RWPE2 (cell line): ENCODE data around the gene LRP1B.

ENCODE experiments used
- ATAC-seq: fragments of 200-7000 bp; cut with Tn5 transposase; 3 replicates; pipeline ENCODE4 v1.9.1; 2021; ENCODE audit warnings: low read depth
- DNase-seq: peaks from one replicate; pipeline ENCODE4 v3.0.0-alpha.2; 2020; ENCODE audit warnings: low spot score
- H3K27ac ChIP-seq: fragments of 450-650 bp; 2 replicates; pipeline ENCODE4 v1.5.1; 2017; ENCODE audit warnings: mild to moderate bottlenecking; ENCODE audit not compliant: poor library complexity, severe bottlenecking
- H3K27me3 ChIP-seq: fragments of 250-450 bp; sonication (Bioruptor Pico); 2 replicates; pipeline ENCODE4 v1.5.1; 2021; ENCODE audit warnings: mild to moderate bottlenecking, moderate library complexity; ENCODE audit not compliant: insufficient read depth, poor library complexity, severe bottlenecking
- H3K36me3 ChIP-seq: fragments of 250-450 bp; sonication (Bioruptor Pico); 2 replicates; pipeline ENCODE4 v1.5.1; 2020; ENCODE audit warnings: low read depth, mild to moderate bottlenecking, moderate library complexity
- H3K4me1 ChIP-seq: fragments of 250-450 bp; sonication (Bioruptor Pico); 2 replicates; pipeline ENCODE4 v1.5.1; 2021; ENCODE audit warnings: mild to moderate bottlenecking, moderate library complexity; ENCODE audit not compliant: insufficient read depth, poor library complexity, severe bottlenecking
- H3K4me3 ChIP-seq: fragments of 250-450 bp; sonication (Bioruptor Pico); 2 replicates; pipeline ENCODE4 v1.5.1; 2021; ENCODE audit warnings: mild to moderate bottlenecking, moderate library complexity; ENCODE audit not compliant: severe bottlenecking
- H3K9me3 ChIP-seq: fragments of 250-450 bp; sonication (Bioruptor Pico); 2 replicates; pipeline ENCODE4 v1.5.1; 2021; ENCODE audit warnings: mild to moderate bottlenecking, moderate library complexity; ENCODE audit not compliant: severe bottlenecking
- CTCF ChIP-seq: fragments of 450-650 bp; IDR thresholded peaks from one replicate; pipeline ENCODE4 v1.5.1; 2017; ENCODE audit warnings: mild to moderate bottlenecking, moderate library complexity; ENCODE audit not compliant: poor library complexity, severe bottlenecking

LRP1B gene

GRCh38 chr2:140791802-140792201 is 1339.0 kb downstream of the LRP1B start:
- no peak for DNase-seq
- no peaks in the 10 kb centered on the region for H3K36me3 ChIP-seq
- no peaks in the 10 kb centered on the region for H3K27me3 ChIP-seq
- ATAC-seq, result peak; percentile 71
- no peak overlapping the region for H3K27ac ChIP-seq
- no peaks in the 10 kb centered on the region for H3K9me3 ChIP-seq
- H3K4me3 ChIP-seq, result no peak overlapping the region
- no peaks in the 10 kb centered on the region for H3K4me1 ChIP-seq
- TF ChIP-seq CTCF, result no peak

GRCh38 chr2:140786585-140786984 is 1344.2 kb downstream of the LRP1B start:
- Histone ChIP-seq H3K4me1 (no peaks in the 10 kb centered on the region), H3K4me3 (no peak overlapping the region), H3K9me3 (no peaks in the 10 kb centered on the region), H3K36me3 (no peaks in the 10 kb centered on the region), H3K27me3 (no peaks in the 10 kb centered on the region), H3K27ac (no peak overlapping the region)
- no peak for TF ChIP-seq CTCF
- ATAC-seq, result no peak
- DNase-seq, result no peak

GRCh38 chr2:140775411-140775810 is 1355.4 kb downstream of the LRP1B start:
- H3K4me3 ChIP-seq, result no peak overlapping the region
- H3K9me3 ChIP-seq, result no peaks in the 10 kb centered on the region
- no peaks in the 10 kb centered on the region for H3K36me3 ChIP-seq
- H3K27me3 ChIP-seq, result no peaks in the 10 kb centered on the region
- no peaks in the 10 kb centered on the region for H3K4me1 ChIP-seq
- no peak overlapping the region for H3K27ac ChIP-seq
- DNase-seq, result no peak
- ATAC-seq, result no peak
- TF ChIP-seq CTCF, result no peak

GRCh38 chr2:140770645-140771044 is 1360.2 kb downstream of the LRP1B start:
- H3K4me1 ChIP-seq, result no peaks in the 10 kb centered on the region

GRCh38 chr2:140761807-140762206 is 1369.0 kb downstream of the LRP1B start:
- ATAC-seq (no peak), DNase-seq (no peak)
- TF ChIP-seq CTCF, result no peak
- no peak overlapping the region for H3K27ac ChIP-seq
- no peaks in the 10 kb centered on the region for H3K9me3 ChIP-seq
- no peaks in the 10 kb centered on the region for H3K4me1 ChIP-seq
- H3K36me3 ChIP-seq, result no peaks in the 10 kb centered on the region
- no peak overlapping the region for H3K4me3 ChIP-seq
- H3K27me3 ChIP-seq, result no peaks in the 10 kb centered on the region

More at GRCh38 chr2:140770645-140771044, 1360.2 kb downstream of the LRP1B start:
- no peak overlapping the region for H3K4me3 ChIP-seq
- no peaks in the 10 kb centered on the region for H3K36me3 ChIP-seq
- DNase-seq, result no peak
- no peak for TF ChIP-seq CTCF
- ATAC-seq, result no peak
- H3K27me3 ChIP-seq, result no peaks in the 10 kb centered on the region
- no peak overlapping the region for H3K27ac ChIP-seq
- no peaks in the 10 kb centered on the region for H3K9me3 ChIP-seq
